Germinal center (tissue), 1 donor: Measurements from ENCODE around the gene UGT1A5.
"Not testable (repeated sequence)": the region's sequence is repeated elsewhere in the genome, so short reads cannot be mapped to it uniquely, and the experiment has no call there.

Experiments used
- DNase-seq: peaks from one replicate; pipeline ENCODE4 v3.0.0; 2012; ENCODE audit warnings: mixed read lengths, low spot score

The UGT1A5 gene

DNA sequence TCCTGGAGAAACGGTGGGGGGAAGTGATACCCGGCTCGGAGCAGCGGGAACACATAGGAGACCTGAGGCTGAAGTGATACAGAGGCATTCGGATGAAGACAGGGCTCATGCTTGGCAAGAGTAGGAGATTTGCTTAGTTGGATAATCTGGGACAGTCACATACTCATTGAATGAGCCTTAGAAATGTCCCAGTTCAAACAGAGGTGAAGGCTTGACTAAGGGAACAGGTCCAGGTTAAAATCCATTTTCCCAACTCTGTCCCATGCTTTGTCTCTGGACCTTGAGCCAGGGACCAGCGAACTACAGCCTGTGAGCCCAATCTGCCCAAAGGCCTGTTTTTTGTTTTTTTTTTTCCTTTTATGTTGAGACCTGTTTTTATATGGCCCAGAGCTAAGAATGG is 18.7 kb upstream of the UGT1A5 start:
- no peak for DNase-seq

DNA sequence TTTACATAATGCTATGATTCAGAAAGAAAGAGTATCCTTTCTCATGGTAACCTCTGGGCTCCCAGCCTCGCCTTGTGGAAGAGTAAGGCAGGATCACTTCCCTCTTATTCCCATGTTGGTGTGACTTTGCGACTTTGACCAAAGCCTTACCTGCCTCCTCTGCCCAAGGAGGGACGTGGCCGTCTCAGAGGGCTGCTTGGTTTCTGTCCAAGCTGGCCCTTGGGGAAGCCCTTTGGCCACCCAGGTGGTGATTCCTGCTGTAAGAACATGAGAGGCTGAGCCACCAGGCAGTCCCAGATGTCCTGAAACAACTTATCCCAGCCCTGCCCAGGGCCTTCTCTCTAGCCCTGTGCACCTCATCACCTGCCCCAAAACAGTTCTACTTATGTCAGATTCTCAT is 14.0 kb upstream of the UGT1A5 start:
- DNase-seq = no peak

DNA sequence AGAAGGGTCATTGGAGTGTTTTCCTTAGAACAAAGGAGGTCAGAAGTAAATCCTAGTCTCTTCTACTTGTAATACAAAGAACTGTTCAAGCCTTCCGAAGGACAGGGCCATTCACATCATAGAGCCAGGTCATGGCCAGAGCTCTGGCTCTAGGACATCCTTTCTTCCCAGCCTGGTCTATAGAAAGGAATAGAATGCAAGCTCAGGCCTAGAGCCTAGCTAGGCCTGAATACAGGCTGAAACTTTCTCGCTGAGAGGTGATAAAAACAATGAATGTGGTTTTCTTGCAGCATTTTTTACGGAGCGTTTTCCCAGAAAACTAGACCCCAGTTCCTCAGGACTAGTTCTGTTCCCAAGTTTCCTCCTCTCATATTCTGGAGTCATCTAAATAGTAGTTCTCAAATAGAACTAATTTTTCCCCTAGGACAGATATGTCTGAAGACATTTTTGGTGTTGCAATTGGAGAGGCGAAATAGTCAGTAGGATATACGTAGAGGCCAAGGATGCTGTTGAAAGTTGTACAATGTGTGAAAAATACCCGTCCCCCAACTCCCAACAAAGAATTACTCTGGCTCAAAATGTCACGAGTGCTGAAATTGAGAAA is 13.2 kb upstream of the UGT1A5 start:
- DNase-seq = no peak

DNA sequence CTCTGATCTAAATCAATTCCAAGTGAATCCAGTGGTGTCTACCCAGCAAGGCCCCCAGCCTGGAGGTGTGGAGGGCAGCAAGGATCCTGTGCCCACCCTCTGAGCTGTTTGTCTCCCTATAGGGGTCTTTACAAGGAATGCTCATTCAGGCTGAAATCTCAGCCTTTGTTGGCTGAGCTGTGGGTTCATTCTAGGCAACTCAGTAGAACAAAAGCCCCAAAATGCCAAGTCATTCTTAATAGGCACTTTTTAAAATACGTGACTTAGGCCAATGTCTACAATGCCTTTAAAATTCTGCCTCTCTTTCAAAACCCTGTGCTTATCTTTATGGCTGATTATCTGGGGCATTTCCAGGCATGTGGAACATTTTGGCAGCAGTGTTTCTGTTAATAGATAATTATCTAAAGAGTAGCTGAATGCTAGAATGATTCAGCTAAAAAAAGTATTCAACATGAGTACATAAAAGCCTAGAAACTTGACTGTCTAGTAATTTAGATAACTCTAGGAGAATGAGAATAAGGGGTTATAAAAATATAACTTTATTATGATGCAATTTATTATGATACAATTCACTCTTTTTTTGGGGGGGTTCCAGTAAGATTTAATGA is 12.6 kb upstream of the UGT1A5 start:
- no peak for DNase-seq

DNA sequence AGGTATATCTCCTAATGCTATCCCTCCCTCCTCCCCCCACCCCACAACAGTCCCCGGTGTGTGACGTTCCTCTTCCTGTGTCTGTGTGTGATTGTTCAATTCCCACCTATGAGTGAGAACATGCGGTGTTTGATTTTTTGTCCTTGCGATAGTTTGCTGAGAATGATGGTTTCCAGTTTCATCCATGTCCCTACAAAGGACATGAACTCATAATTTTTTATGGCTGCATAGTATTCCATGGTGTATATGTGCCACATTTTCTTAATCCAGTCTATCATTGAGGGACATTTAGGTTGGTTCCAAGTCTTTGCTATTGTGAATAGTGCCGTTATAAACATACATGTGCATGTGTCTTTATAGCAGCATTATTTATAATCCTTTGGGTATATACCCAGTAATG is 11.9 kb upstream of the UGT1A5 start:
- not testable (repeated sequence) for DNase-seq

DNA sequence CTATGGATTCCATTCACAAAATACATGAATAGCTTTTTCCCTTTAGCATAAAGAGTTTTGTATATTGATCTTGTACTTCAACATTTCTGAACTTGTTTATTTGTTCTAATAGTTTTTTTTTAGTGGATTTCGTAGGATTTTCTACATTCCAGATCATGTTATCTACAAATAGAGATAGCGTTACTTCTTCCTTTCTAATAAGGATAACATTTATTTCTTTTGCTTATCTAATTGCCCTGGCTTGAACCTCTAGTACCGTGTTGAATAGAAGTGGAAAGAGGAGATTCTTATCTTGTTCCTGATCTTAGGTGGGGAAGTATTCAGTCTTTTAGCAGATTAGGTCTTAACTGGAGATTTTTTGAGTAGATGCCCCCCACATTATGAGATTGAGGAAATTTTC is 10.5 kb upstream of the UGT1A5 start:
- DNase-seq = no peak

DNA sequence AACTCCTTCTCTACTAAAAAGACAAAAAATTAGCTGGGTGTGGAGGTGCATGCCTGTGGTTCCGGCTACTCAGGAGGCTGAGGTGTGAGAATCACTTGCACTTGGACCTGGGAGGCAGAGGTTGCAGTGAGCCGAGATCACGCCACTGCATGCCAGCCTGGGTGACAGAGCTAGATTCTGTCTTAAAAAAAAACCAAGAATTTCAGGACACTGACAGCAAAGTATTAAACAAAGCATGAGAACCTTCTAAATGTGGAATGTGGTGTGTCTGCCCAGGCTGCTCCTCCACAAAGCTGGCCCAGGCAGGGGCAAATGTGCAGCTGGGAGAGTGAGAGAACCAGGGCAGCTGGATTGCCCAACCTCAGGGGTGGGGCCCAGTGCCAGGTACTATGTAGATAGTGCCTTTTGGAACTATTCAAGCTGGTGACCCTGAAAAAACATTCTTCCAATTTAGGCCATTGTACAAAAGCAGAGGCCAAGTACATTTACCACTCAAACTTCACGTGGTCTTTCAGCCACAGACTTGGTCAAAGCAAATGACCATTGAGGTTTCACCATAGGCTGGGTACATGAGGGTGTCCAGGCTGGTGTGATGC is 6.7 kb upstream of the UGT1A5 start:
- DNase-seq = no peak

DNA sequence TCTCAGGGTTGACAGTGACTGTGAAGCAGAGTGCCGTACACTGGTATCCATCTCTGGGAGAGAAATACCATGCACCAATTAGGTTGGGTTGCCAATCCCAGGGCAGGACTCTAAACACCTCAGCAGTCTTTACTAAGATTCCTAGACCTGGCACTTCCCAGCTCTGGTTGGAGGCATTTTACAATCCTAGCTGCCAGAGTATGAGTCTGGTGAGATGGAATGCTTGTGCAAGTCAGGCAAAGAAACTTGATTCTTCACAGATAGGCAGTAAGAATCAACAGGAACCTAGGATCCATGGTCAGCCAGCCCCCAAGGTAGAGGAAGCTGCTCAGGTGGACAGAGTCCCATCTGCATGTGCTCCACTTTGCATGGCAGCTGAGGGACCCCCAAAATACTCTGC is 6.0 kb upstream of the UGT1A5 start:
- no peak for DNase-seq

DNA sequence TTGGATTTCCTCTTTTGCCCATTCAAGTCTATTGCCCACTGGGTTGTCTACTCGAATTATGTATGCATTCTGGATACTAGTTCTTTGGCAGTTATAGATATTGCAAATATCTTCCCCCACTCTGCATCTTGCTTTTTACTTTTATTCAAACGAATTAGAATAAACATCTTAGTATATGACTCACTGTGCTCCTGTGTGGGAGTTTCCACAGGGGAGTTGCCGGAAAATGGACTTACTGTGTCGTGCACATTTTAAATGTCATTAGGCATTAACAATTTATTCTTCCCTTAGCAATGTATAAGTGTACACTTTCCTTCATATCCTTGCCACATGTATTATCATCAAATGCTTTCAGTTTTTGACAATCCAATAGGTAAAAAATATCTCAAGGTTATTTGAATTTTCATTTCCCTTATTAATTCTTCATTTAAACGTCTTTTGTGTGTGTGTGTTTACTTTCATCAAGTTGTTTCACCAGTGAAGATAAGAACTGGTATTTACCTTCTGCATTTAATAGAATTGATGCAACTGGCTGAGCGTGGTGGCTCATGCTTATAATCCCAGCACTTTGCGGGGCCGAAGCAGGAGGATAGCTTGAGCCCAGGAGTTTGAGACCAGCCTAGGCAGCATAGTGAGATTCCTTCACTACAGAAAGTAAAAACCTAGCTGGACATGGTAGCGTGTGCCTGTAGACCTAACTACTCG is 4.6 kb upstream of the UGT1A5 start:
- DNase-seq = no peak

DNA sequence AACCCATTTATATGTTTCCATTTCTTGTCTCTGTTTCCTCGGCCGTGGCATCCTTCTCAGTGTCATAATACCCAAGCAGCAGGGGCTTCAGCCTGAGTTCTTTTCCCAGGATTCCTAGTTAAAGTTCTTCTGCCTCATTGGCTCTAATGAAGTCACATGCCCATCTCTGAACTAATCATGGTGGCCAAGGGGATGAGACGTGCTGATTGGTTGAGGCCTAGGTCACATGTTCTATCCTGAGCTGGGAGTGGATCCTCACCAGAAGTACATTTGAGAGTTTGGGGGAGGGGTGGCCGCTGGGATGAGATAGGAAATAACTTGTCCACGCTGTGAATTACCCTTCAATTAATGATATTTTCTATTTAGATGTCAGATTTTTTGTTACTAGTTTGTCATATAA is 3.8 kb upstream of the UGT1A5 start:
- no peak for DNase-seq

DNA sequence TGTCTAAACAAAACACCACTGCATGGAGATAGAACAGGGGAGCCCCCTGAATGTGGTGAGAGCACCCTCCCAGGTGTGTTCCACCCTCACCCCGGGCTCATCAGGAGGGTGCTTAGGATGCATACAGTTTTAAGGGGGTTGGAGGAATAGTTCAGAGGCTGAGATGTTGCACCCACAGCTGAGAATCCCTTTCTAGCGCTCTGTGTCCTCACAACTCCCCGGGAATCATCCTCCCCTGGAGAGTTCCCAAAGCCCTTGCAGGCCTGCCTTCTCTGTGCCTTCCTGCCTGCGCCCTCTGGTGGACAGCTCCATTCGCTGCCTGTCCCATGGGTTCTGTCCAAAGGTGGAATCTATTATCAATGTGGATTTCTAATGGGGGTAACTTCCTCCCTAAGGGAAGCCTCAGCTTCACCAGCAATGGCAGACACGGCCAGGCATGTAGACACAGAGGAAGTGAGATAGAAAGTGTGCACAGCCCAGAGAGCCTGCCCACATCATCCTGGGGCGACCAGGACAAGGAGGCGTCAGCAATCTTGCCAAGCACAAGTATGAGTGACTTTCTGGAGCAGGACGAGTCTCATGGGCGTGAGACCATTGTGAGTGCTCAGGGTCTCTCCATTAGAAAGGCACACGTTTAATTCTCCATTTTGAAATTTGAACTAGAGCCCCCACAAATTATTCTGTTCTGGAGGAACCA is 1.2 kb upstream of the UGT1A5 start:
- DNase-seq = peak; percentile 44

DNA sequence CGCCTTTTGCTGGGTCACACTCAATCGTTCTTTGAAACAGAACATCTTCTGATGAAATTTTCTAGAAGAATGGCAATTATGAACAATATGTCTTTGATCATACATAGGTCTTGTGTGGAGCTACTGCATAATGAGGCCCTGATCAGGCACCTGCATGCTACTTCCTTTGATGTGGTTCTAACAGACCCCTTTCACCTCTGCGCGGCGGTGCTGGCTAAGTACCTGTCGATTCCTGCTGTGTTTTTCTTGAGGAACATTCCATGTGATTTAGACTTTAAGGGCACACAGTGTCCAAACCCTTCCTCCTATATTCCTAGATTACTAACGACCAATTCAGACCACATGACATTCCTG is 532 bp downstream of the UGT1A5 start:
- no peak for DNase-seq

DNA sequence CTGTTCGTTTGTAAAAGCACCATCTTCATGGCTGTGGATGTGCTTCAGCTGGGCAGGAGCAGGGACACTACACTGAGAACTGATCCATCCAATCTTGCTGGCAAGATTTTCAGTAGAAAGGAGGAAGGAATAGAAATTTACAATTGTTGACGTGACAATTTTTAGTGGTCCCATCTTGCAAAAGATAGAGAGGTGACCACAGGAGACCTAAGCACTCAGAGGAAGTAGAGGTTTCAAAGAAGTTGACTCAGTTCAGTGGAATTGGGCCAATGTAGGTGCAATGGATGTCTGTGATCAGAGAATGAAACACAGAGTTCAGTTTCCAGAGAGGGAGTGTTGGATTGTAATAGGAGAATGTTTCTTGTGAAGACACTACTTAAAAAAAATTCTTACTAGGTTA is 1.4 kb downstream of the UGT1A5 start:
- no peak for DNase-seq

DNA sequence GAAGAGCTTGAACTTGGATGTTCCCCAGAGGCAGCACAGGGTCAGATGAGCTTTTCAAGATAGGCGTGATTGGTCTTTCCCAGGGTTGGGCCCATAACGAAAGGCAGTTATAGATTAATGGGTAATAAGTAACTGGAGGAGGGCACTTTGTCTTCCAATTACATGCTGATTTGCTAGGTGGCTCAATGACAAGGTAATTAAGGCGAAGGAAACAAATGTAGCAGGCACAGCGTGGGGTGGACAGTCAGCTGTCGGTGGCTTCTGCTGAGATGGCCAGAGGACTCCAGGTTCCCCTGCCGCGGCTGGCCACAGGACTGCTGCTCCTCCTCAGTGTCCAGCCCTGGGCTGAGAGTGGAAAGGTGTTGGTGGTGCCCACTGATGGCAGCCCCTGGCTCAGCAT is 5.8 kb downstream of the UGT1A5 start, which contains the start of gene UGT1A4:
Gene UGT1A4 (plus strand): TSS at position 185 of the 400 bp plus-strand sequence. CDS start 85 bp downstream, at position 270.
- DNase-seq = no peak

DNA sequence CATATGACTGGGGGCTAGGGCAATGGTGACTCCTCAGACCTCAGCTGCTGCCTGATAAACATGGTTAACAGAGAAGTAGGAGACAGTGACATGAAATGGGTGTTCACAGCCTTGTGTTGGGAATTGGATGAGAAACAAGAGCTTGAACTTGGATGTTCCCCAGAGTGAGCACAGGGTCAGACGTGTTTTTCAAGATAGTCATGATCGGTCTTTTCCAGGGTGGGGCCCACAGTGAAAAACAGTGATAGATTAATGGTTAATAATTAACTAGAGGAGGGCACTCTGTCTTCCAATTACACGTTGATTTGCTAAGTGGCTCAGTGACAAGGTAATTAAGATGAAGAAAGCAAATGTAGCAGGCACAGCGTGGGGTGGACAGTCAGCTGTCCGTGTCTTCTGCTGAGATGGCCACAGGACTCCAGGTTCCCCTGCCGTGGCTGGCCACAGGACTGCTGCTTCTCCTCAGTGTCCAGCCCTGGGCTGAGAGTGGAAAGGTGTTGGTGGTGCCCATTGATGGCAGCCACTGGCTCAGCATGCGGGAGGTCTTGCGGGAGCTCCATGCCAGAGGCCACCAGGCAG is 16.1 kb downstream of the UGT1A5 start, which contains the start of gene UGT1A3:
Gene UGT1A3 (plus strand): TSS at position 320 of the 579 bp plus-strand sequence. CDS start 85 bp downstream, at position 405.
- no peak for DNase-seq

DNA sequence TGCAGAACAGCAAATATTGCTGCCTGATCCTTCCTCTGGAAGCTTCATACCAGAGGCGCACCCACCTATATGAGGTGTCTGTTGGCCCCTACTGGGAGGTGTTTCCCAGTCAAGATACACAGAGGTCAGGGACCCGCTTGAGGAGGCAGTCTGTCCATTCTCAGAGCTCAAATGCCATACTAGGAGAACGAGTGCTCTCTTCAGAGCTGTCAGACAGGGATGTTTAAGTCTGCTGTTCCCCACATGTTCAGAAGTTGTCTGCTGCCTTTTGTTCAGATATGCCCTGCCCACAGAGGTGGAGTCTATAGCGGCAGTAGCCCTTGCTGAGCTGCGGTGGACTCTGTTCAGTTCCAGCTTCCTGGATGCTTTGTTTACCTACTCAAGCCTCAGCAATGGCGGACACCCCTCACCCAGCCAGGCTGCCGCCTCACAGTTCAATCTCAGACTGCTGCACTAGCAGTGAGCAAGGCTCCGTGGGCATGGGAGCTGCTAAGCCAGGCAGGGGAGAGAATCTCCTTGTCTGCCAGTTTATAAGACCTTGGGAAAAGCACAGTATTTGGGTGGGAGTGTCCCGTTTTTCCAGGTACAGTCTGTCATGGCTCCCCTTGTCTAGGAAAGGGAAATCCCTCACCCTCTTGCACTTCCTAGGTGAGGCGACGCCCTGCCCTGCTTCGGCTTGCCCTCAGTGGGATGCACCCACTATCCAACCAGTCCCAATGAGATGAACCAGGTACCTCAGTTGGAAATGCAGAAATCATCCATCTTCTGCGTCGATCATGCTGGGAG is 24.4 kb downstream of the UGT1A5 start:
- DNase-seq = not testable (repeated sequence)

DNA sequence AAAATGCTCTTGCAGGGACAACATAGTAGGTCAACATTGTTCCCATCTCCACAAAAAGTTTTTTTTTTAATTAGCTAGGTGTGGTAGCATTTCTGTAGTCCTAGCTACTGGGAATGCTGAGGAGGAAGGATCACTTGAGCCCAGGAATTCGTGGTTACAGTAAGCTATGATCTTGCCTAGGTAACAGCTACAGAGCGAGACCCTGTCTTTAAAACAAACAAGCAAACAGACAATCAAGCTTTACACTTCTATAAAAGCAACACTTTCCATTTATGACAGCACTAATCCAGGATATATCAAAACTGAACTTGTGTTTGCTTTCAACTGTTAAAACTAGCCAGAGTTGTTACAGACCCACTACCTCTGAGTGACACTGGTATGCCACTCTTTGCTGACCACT is 28.2 kb downstream of the UGT1A5 start:
- DNase-seq = no peak

DNA sequence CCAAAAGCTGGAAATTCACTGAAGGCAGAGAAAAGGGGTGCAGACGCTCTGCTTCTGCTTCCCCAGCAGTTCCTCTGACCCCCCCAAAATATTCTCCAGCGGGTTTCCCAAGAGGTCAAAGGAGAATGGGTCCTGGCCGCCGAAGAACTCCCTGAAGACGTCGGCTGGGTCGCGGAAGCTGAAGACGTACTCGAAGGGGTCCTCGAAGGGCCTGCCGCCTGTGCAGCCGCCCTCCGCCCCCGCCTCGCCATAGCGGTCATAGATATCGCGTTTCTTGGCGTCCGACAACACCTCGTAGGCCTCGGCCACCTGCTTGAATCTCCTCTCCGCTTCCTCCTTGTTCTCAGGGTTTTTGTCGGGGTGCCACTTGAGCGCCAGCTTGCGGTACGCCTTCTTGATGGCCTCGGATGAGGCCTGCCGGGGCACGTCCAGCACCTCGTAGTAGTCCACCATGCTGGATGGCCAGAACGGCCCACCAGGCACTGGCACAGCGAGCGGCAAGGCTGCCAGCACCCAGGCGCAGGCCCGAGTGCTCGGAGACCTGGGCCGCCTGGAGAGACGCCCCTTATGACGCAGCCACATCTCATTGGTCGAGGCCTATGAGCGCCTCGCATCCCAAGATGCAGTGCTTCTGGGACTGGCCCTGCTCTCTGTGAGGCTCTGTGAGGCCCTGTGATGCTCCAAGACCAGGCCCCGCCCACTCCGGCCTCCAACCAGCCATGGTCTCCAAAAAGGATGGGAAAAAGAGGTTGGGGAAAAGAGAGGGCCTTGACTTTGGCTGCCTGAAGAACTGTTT is 31.0 kb downstream of the UGT1A5 start:
- DNase-seq = no peak

DNA sequence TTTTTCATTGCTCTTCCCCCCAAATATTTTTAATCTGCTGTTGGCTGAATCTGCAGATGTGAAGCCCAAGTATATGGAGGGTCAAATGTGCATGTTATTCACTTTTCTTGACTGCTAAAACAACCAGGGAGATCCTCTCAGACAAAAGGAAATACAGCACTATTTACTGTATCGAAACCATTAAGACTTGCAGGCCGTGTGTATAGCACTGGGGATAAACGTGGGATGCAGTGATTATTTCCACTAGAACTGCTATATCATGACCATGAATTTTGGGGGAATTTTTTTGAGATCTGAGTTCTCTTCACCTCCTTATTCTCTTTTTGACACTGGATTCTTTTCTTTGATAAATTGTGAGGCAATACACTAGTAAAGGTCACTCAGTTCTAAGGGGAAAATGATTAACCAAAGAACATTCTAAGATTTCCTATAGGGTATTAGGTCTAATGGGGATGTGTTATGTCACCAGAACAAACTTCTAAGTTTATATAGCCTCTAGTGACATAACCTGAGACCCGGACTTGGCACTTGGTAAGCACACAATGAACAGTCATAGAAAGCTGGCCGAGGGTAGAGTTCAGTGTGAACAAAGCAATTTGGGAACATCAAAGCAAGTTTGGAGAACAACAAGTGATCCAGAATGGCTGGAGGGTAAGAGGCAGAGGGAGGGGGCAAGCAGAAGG is 32.5 kb downstream of the UGT1A5 start:
- DNase-seq = no peak

DNA sequence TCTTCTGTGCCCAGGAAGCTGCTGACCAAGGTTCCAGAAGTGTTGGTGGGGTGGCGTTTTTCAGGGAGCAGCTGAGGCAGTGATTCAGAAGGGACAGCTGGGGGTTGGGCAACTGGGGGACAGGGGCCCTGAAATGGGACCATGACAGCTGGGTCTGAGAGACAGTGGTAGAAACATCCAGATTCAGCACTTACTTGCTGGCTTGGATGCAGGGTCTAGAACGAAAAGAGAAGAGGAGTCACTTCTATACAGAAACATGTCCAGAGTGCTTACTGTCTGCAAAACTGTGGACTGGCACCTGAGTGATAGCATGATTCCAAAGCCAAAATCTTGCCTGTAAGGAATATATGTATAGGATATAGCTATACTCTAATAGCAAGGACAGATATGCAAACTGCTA is 33.1 kb downstream of the UGT1A5 start:
- DNase-seq = not testable (repeated sequence)
